NB4 (cell line): ENCODE measurements around the gene MAFF.

Experiments used
- CTCF ChIP-seq: IDR thresholded peaks from one replicate; pipeline ENCODE4 v1.5.1; 2012; ENCODE audit warnings: low read depth, low read length
- MAX ChIP-seq: IDR thresholded peaks from 2 replicates; pipeline ENCODE4 v1.6.1; 2011; ENCODE audit warnings: low read depth, low read length
- MYC ChIP-seq: IDR thresholded peaks from 2 replicates; pipeline ENCODE4 v1.6.1; 2011; ENCODE audit warnings: low read depth, low read length
- POLR2A ChIP-seq: IDR thresholded peaks from 2 replicates; pipeline ENCODE4 v1.6.1; 2011; ENCODE audit warnings: mild to moderate bottlenecking; ENCODE audit not compliant: insufficient read length; ENCODE audit errors: extremely low read depth

- TF ChIP-seq CTCF = no peak
- TF ChIP-seq POLR2A = no peak
- no peak for TF ChIP-seq MYC
- no peak for TF ChIP-seq MAX
Measured at GRCh38 chr22:38244106-38244505, 42.3 kb downstream of the MAFF start.
